Fibroblast of villous mesenchyme (primary cell): ENCODE data around the gene SQOR. TPM values are rescaled to one million over a fixed set of nuclear protein-coding genes. Genes with fewer than 3 reads are reported as not detected.
A peak's percentile ranks its signal among the peaks of the same experiment; 100 is the strongest.
"Not testable (repeated sequence)": the region's sequence is repeated elsewhere in the genome, so short reads cannot be mapped to it uniquely, and the experiment has no call there.

Source experiments
- DNase-seq: peaks from one replicate; pipeline ENCODE4 v3.0.0-alpha.2; 2010; ENCODE audit warnings: low read depth
- H3K4me3 ChIP-seq: 2 replicates; pipeline ENCODE4 v1.5.1; 2011; ENCODE audit warnings: low read depth, mild to moderate bottlenecking, low read length
- CTCF ChIP-seq: IDR thresholded peaks from 2 replicates; pipeline ENCODE4 v1.5.1; 2012; ENCODE audit warnings: low read depth, mild to moderate bottlenecking, low read length; ENCODE audit not compliant: insufficient read depth
- total RNA-seq: library from RNA; depleted of rRNA; stranded (reverse); fragments of >200 nt; gene quantifications from 2 replicates; pipeline ENCODE4 v1.2.3, GENCODE V29; 2012

SQOR gene
- total RNA-seq, 1 donor, result 81.6 TPM

GRCh38 chr15:45647828-45648227 lies 13.0 kb downstream of the SQOR start:
- TF ChIP-seq CTCF, result no peak
- H3K4me3 ChIP-seq, result no peak overlapping the region

DNA sequence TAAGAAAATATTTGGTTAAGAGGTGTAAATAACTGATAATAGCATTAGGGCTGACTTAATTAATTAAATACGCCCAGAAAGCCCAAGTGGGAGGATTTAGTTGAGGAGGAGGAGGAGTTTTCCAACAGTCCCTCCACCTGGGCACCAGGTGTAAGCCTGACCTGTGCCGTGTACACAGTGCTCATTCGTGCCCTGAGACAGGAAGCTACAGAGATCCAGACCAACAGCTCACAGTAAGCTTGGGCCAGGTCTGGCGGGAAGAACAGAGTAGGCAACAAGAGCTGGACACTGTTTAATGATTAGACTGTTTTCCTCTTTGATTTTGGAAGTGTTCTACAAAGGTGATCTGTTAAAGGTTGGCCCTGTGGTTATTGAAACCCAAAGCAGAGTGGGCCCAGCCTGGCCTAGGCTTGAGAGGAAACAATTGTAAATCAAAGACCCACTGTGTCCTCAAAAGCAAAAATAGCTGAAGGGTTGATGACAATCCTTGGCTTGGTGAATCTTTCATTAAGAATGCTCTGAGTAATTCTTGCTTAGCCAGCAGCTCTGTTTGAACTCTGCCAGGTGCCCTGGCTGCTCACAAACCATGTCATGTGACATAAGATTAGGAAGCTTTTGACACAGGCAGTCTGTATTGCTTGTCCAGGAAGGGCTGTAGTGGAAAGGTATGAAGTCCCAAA lies 13.8 kb downstream of the SQOR start:
- no peak overlapping the region for H3K4me3 ChIP-seq
- peak; percentile 48 for DNase-seq
- no peak for TF ChIP-seq CTCF

More at GRCh38 chr15:45647828-45648227, 13.0 kb downstream of the SQOR start:
- no peak for DNase-seq

DNA sequence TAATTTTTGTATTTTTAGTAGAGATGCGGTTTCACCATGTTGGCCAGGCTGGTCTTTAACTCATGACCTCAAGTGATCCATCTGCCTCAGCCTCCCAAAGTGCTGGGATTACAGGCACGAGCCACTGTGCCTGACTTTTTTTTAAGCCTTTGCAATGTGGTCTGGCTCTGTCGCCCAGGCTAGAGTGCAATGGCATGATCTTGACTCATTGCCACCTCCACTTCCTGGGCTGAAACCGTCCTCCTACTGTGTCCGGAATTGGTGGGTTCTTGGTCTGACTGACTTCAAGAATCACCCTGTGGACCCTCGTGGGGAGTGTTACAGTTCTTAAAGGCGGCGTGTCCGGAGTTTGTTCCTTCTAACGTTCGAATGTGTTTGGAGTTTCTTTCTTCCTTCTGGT lies 15.2 kb downstream of the SQOR start:
- not testable (repeated sequence) for H3K4me3 ChIP-seq, DNase-seq

DNA sequence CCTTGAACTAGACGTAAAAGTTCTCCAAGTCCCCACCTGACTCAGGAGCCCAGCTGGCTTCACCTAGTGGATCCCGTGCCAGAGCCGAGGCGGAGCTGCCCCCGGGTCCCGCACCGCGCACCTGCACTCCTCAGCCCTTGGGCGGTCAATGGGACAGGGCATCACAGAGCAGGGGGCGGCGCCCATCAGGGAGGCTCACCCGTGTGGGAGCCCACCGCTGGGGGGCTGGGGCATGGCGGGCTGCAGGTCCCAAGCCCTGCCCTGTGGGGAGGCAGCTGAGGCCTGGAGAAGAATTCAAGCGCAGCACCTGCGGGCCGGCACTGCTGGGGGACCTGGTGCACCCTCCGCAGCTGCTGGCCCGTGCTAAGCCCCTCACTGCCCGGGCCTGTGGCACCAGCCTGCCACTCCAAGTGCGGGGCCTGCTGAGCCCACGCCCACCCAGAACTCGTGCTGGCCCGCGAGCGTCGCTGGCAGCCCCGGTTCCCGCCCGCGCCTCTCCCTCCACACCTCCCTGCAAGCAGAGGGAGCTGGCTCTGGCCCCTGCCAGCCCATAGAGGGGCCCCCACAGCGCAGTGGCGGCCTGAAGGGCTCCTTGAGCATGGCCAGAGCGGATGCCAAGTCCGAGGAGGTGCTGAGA lies 16.2 kb downstream of the SQOR start:
- no peak for DNase-seq

DNA sequence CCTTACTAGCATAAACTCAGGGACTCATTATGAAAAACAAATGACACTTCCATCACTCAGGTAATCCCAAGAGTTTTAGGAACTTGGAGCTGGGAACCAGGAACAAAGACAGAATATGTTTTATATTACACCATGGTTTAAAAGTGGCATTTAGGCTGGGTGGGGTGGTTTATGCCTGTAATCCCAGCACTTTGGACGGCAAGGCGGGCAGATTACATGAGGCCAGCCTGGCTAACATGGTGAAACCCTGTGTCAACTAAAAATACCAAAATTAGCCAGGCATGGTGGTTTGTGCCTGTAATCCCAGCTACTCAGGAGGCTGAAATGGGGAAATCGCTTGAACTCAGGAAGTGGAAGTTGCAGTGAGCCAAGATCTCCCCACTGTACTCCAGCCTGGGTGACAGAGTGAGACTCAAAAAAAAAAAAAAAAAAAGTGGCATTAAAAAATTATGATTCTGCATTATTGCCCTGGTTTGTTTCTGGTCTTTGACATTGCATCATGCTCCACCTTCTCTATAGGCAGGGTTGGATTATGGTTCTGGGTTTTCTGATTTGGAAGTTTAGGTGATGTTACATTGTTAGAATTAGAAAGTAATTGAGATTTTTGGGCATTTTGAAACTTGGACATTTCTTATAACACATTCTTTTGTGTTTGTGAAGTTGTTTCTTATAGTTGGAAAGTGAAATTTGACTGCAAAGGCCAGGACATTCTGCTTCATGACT lies 19.0 kb downstream of the SQOR start:
- DNase-seq, result no peak
- TF ChIP-seq CTCF, result no peak
- H3K4me3 ChIP-seq, result no peak overlapping the region

More for the DNA sequence above, 16.2 kb downstream of the SQOR start:
- no peak overlapping the region for H3K4me3 ChIP-seq
- TF ChIP-seq CTCF, result no peak

DNA sequence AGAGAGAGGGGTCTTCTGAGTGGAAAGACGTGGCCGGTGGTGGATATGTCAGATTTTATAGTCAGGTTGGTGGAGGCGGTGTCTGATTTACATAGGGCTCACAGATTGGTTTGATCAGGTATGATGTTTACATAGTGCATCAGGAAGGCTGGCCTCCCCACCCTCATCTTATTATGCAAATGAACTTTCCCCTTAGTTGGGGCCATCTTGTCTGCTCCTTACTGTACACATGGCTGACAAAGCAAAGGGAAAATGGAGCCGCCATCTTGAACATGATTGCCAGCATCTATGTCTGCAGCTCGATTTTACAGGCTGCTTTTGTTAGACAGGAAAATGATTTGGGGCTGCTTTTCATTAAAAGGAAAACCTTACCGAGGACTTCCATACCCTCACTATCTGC lies 19.9 kb downstream of the SQOR start:
- no peak for TF ChIP-seq CTCF
- no peak for DNase-seq
- no peak overlapping the region for H3K4me3 ChIP-seq

- DNase-seq, result no peak
- H3K4me3 ChIP-seq, result no peak overlapping the region
- no peak for TF ChIP-seq CTCF
These were observed 22.4 kb downstream of the SQOR start for GRCh38 chr15:45657254-45657653.
